GM18858 (cell line): Measurements from ENCODE around the gene PAQR8.
A peak's percentile ranks its signal among the peaks of the same experiment; 100 is the strongest.
"Not testable (repeated sequence)": the region's sequence is repeated elsewhere in the genome, so short reads cannot be mapped to it uniquely, and the experiment has no call there.

Source experiments
- ATAC-seq: cut with Tn5 transposase; IDR thresholded peaks from one replicate; pipeline ENCODE4 v1.9.1; 2021; ENCODE audit not compliant: unreplicated experiment

Gene PAQR8

DNA sequence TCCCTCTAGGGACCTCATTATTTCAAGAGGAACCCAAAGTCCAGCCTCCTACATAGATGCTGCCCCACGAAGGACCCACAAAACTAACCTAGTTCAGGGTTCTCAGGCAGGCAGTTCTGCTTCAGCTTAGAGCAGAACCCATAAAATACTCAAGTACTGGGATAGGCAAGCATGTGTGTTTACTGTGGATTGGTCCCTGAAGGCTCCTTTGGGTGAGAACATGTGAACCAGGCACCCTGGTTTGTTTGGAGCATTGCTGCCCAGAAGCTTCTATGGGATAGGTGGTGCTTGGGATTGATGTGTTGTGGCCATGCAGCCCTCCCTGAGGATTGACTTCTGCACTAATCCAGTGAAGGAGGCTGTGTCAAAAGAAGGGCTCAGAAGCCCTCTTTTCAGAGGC is 43.3 kb downstream of the PAQR8 start:
- no peak for ATAC-seq

DNA sequence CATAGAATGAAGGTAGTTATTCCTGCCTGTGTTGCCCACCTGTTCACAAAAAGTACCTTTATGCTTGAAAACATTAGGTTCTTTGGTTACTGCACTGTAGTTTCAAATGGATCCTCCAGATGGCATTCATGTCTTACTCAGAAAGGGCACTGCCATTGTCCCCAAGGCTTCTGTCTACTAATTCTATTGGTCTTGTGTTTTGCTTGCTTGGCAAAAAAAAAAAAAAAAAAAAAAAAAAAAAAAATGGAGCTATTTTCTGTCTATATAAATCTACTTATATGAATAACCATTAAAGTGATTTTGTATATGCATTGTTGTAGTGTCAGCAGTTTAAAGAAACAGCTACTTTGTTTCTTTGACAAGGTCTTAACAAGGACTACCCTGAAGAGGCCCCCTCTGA is 45.5 kb downstream of the PAQR8 start:
- peak; percentile 73 for ATAC-seq

DNA sequence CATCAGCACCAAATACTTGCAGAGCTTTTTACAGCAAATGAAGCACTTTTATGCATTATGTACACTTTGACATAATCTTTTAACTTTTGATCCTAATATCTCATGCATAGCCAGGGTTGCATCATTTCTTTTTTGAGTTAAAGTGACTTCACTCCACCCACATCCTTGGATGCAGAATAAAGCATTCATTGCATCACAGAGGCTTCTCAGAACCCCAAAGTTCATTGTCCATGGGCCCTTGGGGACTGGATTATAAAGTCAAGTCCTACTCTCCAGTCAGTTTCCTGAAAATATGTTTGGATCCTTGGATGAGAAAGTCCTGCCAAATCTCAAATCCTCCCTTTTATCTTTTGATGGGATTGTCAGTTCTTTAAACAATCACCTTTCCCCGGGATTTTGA is 47.5 kb downstream of the PAQR8 start:
- ATAC-seq = no peak

DNA sequence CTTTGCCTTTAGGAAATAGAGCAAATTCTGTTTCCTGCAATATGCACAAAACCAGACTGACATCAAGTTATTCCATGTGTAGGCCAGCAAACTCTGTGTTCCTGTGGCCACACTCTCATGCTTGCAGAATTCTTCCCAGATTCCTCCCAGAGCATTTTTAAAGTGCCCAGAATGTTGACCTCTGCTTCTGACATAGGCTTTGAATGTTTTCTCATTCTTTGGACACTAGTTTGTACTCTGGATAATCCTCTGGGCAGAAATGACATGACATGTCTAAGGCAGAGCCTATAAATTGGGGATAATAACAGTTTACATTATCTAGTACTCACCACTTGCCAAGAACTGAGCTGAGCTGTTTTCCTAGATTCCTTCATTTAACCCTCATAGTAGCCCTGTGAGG is 49.0 kb downstream of the PAQR8 start:
- ATAC-seq = no peak

DNA sequence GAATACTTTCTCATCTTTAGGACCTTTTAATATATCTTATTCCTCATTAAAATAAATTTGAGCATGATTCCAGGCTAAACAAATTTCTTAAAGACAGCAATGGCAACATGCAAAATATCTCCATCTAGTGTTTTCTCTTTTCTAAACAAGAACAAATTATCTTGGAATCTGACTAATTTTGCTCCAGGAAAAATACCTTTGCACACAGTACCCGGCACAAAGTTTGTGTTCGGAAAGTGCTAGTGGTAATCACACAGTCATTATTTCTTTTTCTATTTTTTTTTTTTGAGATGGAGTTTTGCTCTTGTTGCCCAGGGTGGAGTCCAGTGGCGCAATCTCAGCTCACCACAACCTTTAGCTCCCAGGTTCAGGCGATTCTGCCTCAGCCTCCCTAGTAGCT is 50.0 kb downstream of the PAQR8 start:
- no peak for ATAC-seq

DNA sequence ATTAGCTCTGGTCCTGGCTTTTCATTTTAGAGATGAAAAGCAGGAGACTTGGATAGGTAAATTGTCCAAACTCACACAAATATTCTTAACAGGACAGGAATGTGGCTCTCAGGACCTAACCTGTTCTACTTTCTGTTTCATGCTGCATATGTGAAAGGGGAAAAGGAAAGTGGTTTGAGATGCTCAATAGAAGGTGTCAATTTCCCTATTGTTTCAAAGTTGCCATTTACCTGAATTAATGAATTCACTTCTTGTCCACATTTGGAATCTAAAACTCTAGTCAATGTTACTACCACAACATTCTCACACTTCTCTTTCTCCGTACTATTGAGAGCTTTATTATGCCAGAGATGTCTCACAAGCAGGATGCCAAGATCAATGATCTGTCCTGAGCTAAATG is 53.4 kb downstream of the PAQR8 start:
- ATAC-seq = no peak

DNA sequence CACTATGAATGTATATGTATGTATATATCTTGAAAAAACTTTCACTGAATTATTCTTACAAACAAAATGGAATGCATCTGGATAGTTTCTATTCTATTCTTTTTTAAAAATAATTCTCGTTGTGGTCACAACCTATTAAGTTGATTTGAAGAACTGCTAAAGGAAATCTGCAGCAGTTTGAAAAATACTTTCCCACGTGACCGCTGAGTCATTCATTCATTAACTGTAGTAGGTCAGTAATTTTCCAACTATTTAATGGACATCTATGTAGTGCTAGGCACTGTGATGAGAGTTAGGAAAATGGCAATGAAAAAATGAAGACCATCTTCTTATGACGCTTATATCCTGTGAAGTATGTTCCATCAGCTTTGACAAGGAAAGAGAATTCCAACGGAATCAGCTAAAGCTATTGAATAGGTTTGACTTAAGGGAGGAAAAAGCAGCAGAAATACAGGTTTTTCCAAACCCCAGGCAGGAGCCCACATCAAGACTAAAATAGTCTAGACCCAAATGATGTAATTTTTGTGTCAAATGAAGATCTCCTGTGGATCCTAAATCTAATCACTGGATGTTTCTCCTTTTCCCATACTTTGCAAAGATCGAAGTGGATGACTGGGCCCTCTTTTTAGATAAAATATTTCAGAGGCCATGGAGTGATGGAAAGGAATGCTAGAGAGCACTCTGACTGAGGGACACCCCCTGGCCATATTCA is 54.1 kb downstream of the PAQR8 start:
- ATAC-seq = no peak

DNA sequence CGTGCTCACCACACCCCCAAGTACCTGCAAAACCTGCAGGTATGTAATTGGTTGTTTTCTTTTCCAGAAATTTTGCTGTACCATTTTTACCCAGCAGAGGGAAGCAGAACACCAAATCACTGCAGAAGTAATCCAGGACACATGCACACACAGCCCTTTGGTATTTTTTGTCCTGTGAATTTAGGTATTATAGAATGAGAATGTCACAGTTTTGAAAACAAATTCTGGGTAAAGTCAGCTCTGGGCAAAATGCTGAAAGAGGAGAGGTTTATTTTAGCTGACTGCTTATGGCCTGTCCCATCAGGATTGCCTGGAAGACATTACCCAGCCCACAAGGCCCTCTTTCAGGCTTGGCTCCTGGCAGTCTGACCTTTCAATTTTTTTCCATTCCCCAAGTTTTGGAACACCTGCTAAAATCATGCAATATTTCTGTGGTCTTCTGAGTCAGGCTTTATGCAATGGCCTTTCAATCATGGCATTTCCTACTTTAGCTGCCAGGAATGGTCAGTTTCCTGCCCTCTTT is 54.7 kb downstream of the PAQR8 start:
- ATAC-seq = no peak

DNA sequence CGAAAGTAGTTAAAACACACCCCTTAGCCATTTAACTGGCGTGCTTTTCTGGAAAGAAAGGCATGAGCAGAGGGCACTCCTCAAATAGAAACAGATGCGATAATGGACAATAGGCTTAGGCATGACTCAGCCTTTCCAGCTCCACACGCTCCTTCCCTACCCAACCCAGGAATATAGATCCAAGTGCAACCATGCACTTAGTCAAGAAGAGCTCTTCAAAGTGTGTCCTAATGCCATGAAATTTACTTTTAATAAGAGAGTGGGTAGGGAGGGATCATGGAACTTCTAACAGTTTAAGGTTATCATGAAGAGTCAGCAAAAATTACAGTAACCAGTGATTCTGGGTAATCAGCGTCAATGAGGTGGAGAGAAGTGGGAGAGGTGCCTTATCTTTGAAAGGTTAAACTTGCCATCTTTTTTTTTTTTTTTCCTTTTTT is 55.7 kb downstream of the PAQR8 start:
- no peak for ATAC-seq

DNA sequence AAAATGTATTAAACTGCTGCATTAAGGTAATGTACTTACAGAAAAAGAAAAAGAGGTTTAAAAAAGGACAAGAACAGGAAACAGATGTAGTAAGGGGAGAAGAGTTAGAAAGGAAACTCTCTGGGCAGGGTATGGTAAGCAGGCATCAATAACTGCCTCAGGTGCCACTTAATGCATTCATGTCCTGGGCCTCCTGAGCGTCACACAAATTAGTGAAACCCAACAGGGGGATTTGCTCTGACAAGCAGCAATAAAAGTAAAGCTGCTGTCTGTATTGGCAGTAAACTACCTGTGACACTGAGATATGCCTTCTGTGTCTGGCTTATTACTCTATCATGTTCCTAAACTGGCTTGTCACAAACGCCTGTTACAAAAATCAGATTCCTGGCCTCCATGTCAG is 56.7 kb downstream of the PAQR8 start:
- no peak for ATAC-seq

DNA sequence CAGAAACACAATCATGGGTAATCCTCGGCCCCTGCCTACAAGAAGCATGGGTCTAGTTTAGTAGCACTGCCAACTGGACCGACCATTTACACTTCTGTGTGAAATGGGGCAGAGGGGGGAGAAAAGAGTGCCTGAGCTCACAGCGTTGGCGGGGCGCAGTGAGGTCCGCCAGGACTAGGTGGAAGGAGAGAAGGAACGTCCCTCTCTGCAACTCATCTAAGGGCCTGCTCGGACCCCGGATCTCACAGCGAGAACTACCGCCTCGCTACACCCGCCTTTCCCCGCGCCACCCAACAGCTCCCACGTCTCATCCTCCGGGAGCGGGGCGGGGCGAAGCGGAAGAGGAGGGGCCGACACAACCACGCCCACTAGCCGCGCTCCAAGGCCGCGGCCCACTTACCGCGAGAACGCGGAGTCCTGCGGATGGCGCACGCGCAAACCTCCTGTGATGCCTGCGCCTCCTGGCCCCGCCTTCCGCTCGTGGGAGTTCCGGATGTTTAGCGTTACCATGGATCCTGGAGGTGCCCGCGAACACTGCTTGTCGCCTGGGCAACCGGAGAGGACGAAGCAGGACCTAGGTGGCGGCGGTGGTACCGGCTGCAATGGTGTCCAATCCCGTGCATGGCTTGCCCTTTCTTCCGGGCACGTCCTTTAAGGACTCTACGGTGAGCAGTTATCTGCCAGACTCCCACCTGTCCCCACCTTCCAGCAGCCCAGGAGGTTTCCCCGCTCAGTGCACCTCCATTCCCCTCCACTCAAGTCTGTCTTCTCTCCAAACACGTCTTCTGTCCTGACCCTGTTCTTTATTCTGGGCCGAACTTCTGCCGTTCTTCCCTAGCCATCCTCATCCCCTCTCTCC is 58.1 kb downstream of the PAQR8 start, which contains the start of gene EFHC1:
Gene EFHC1 (plus strand): TSS at position 534 of the 859 bp plus-strand sequence. CDS start 69 bp downstream, at position 603.
- peak; percentile 93 for ATAC-seq

DNA sequence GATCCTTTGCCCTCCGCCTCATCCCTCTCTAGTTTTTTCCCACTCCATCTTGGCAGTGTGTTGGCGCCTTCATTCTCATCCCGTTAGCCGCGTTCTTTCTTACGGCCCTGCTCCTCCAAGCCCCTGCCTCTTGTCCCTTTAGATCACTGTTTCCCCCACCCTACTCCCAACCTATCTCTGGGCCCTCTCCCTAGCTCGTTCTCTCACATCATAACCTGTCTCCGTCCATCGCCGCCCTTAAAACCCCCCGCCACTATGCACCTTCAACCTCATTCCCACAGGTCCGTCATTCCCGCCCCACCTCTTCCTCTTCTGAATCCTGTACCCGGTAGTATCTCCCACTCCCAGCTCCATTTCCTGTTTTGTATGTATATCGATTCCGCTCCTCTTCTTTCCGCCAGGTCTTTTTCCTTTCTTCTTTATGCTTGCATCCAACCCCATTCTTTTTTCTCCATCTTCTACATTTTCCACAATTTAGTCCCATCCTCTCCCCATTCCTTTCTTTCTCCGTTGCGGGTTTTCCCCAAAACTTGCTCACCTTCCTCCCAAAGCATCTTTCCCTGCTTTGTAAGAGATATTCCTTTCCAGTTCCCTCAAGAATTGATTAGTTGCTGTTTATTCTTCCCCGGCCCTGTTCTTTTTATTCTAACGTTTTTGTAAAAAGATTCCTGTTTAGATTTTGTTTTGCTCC is 58.9 kb downstream of the PAQR8 start:
- no peak for ATAC-seq

DNA sequence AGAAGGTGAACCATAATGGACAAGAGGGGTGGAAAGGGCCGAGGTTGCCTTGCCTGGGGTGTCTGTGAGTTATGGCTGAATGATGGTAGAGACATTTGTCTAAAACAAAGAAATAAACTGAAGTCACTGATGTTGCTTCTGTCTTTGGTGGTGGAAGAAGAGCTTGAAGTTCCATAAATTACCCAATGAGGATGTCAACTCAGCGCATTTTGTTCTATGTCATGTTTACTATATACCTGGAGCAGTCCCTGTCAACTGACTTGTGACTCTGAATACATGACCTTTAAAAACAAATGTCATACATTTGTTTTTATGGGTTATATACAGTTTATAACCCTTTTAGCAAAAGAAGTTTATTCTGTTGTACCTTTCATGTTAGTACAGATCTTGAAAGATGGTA is 60.2 kb downstream of the PAQR8 start:
- ATAC-seq = no peak

DNA sequence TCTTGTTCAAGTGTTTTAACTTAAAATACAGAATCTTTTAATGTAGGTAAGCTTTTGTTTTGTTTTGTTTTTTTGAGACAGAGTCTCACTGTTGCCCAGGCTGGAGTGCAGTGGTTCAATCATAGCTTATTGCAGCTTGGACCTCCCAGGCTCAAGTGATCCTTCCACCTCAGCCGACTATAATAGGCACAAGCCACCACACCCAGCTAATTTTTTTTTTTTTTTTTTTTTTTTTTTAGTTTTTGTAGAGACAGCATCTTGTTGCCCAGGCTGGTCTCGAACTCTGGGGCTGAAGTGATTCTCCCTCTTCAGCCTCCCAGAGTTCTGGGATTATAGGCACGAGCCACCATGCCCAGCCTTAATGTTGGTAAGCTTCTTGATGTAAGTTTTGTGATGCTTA is 61.5 kb downstream of the PAQR8 start:
- no peak for ATAC-seq

DNA sequence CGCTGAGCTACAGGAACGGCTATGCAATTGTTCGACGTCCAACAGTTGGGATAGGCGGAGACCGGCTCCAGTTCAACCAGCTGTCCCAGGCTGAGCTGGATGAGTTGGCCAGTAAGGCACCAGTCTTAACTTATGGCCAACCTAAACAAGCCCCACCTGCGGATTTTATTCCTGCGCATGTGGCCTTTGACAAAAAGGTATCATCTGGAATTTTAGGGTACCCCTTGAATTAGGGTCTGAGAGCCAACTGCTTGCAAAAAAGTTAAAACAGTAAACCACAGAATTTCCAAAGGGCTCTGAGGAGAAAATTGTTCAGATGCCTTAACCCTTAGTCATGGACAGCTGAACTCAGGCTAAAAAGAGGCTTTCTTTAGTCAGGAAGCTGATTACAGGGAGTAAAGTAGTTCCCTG is 62.0 kb downstream of the PAQR8 start:
- ATAC-seq = no peak

DNA sequence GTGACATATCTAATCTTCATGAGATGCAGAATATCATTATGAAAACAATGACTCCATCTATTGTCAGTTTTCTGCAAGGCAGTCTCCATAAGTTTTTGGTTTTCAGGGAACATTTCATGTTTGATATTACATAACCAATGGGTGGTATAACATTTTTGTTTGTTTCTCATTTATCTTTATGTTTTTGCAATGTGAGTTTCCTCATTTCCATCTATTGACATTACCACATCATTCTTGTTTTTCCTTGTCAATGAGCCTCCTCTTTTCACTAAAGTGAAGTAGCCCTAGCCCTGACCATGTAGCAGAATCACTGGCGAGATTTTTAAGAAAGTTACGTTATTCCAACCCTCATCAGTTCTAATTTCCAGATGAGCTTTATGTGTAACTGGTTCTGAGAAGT is 62.6 kb downstream of the PAQR8 start:
- no peak for ATAC-seq

DNA sequence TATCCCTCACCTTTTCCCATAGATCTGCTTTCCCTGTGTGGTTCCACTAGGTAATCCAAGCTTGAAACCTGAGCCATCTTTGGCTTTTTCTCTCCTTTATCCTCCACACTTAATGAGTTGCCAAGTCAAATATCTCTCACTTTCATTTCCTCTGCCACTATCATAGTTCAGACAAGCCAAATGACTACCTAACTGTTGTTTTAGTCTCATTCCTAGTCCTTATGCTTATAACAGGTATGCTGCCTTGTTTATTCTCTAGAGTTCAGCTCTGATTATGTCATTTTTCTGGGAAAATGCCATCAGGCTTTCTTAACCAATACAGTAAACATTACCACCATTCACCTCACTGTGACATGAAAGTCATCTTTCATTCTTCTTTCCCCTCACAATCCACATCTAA is 64.7 kb downstream of the PAQR8 start:
- ATAC-seq = peak; percentile 84

DNA sequence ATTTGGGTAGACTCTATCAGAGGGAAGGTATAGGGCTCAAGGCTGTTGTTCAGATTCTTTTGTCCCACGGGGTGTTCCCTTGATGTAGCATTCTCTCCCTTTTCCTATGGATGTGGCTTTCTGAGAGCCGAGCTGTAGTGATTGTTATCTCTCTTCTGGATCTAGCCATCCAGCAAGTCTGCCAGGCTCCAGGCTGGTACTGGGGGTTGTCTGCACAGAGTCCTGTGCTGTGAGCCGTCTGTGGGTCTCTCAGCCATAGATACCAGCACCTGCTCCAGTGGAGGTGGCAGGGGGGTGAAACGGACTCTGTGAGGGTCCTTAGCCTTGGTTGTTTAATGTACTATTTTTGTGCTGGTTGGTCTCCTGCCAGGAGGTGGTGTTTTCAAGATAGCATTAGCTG is 71.3 kb downstream of the PAQR8 start:
- ATAC-seq = not testable (repeated sequence)

DNA sequence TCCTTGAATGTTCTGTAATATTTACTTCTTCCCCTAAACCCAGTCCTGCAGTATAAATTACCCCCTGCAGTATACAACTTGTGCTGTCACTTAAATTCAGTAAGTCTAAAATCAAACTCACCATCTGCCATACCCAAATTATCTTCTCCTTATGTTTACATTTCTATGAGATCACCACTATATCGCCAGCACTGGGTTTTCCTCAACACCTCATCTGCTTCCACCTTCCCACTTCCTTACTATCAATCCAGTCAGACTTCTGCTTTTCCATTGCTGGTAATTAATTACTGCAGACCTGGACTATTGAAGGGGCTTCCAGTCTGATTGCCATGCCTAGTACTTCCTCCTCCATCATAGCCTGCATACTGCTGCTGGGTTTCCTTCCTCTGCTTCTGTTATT is 73.4 kb downstream of the PAQR8 start:
- no peak for ATAC-seq

DNA sequence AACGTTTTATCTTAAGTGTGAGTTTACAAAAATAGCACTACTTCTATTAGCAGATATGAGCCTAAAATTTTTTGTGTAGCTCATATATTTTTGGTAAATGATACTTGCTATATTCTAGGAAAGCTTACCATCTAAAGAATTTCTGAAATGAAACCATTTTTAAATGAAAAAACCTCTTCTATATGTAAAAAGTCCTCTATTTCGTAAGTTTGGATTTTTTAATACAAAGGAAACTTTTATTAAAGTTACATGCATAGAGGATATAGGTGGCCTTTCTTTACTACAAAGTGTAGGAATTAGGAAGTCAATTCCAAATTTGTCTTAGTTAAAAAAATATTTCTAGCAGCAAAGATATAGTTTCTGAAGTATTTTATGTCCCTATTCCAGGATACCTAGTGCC is 77.0 kb downstream of the PAQR8 start:
- ATAC-seq = no peak

DNA sequence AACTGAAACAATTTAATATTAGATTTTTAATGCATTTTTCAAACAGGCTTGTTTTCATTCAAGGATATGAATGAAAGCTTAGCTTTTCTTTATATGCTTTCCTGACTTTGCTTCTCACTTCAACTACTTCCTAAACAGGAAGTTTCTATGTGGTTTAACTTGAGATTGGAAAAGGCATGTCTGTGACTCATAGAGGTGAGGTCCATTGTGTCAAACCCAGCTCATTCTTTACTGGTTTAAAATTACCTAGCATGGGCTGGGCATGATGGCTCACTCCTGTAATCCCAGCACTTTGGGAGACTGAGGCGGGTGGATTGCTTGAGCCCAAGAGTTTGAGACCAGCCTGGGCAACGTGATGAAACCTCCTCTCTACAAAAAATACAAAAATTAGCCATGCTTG is 92.6 kb downstream of the PAQR8 start:
- no peak for ATAC-seq

DNA sequence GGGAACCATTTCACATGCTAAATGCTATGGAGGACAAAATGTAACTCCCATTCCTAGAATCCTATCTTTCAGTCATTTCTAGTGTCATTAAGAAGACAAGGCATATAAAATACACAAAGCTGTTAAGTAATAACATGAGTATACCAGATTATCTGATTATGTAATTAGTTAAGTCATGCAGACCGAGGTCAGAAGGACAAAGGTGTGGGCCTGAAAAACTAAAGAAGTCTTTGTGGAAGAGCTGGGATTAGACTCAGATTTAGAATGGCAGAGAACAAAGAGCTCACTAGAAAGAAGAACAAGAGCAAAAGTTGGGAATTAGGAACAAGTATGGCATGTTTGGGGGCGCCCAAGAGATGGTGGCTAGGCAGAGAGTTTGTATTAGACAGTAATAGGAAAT is 95.1 kb downstream of the PAQR8 start:
- ATAC-seq = no peak
